ENCODE measurements around the gene TTYH1.

GRCh38 chr19:54440641-54441040 is 25.4 kb downstream of the TTYH1 start:
- TF ChIP-seq CTCF (IDR thresholded peaks at IDR 0.05) (no peak), POLR2A (IDR thresholded peaks at IDR 0.05) (no peak)
